Endodermal cell (in vitro differentiated cells): Measurements from ENCODE around the gene FCER2. TPM values are rescaled to one million over a fixed set of nuclear protein-coding genes. Genes with fewer than 3 reads are reported as not detected.

Source experiments
- DNase-seq: peaks from one replicate; pipeline ENCODE4 v3.0.0-alpha.2; 2017
- H3K27ac ChIP-seq: 2 replicates; pipeline ENCODE4 v1.5.1; 2013; ENCODE audit warnings: mild to moderate bottlenecking, low read depth, low read length, moderate library complexity
- H3K27me3 ChIP-seq: 2 replicates; pipeline ENCODE4 v1.6.1; 2013; ENCODE audit warnings: mild to moderate bottlenecking, low read length, moderate library complexity; ENCODE audit not compliant: insufficient read depth, control insufficient read depth, poor library complexity, severe bottlenecking
- H3K36me3 ChIP-seq: 2 replicates; pipeline ENCODE4 v1.7.0; 2013; ENCODE audit warnings: mild to moderate bottlenecking, low read length, moderate library complexity; ENCODE audit not compliant: control insufficient read depth, insufficient read depth
- H3K4me1 ChIP-seq: one replicate; pipeline ENCODE4 v1.7.0; 2013; ENCODE audit warnings: low read length; ENCODE audit not compliant: control insufficient read depth, insufficient read depth
- H3K4me3 ChIP-seq: 2 replicates; pipeline ENCODE4 v1.5.1; 2013; ENCODE audit warnings: mild to moderate bottlenecking, low read length, moderate library complexity
- H3K9ac ChIP-seq: 2 replicates; pipeline ENCODE4 v1.6.1; 2013; ENCODE audit warnings: mild to moderate bottlenecking, low read length, moderate library complexity; ENCODE audit not compliant: poor library complexity, severe bottlenecking; ENCODE audit errors: extremely low read depth
- H3K9me3 ChIP-seq: 2 replicates; pipeline ENCODE4 v1.6.1; 2013; ENCODE audit warnings: mild to moderate bottlenecking, low read length, moderate library complexity; ENCODE audit not compliant: control insufficient read depth
- H3K27ac Mint-ChIP-seq: 2 replicates; pipeline ENCODE4 v1.8.0; 2020; ENCODE audit warnings: mixed read lengths
- H3K27me3 Mint-ChIP-seq: 2 replicates; pipeline ENCODE4 v1.8.0; 2021; ENCODE audit warnings: mild to moderate bottlenecking, mixed read lengths; ENCODE audit not compliant: insufficient read depth
- H3K36me3 Mint-ChIP-seq: 2 replicates; pipeline ENCODE4 v1.8.0; 2020; ENCODE audit warnings: low read depth, mixed read lengths
- H3K4me1 Mint-ChIP-seq: 2 replicates; pipeline ENCODE4 v1.8.0; 2020; ENCODE audit warnings: mixed read lengths
- H3K4me3 Mint-ChIP-seq: 2 replicates; pipeline ENCODE4 v1.8.0; 2020; ENCODE audit warnings: mild to moderate bottlenecking, moderate library complexity, mixed read lengths
- H3K9me3 Mint-ChIP-seq: 2 replicates; pipeline ENCODE4 v1.8.0; 2020; ENCODE audit warnings: mild to moderate bottlenecking, mixed read lengths
- CTCF ChIP-seq: fragments of 200-600 bp; sonication (generic); conservative IDR thresholded peaks from 2 replicates; pipeline ENCODE4 v1.5.0; 2021; ENCODE audit warnings: antibody characterized with exemption, mild to moderate bottlenecking
- WGBS, 2 experiments: methylation state at CpG; one replicate each; pipeline versions ENCODE4 v1.1.5 to v1.1.7; 2013; ENCODE audit warnings: missing lambda C conversion rate in 2 of 2, mixed read lengths in 1 of 2; ENCODE audit not compliant: insufficient coverage in 1 of 2, insufficient read length in 1 of 2; 5-methylcytosine and 5-hydroxymethylcytosine counted together
- total RNA-seq, 2 donors: library from RNA; stranded (reverse); fragmentation: NEBNext Ultra II Directional in 1 of 2; extraction: Animal tissue kit (Norgen Biotek cat#: 25700) in 1 of 2; gene quantifications; 2 replicates in 1 of 2; 3 replicates in 1 of 2; pipeline ENCODE4 v1.2.1, GENCODE V29; 2021

Gene FCER2
- total RNA-seq, 2 donors from 2014 or later: not detected

GRCh38 chr19:7744871-7745650, 43.1 kb upstream of the FCER2 start:
- no peaks in the 10 kb centered on the region for H3K4me1 Mint-ChIP-seq
- Histone ChIP-seq H3K27ac (no peak overlapping the region), H3K27me3 (peaks cover 10% of the 10 kb centered on the region), H3K4me1 (no peaks in the 10 kb centered on the region), H3K36me3 (no peaks in the 10 kb centered on the region), H3K9me3 (no peaks in the 10 kb centered on the region), H3K4me3 (no peak overlapping the region), H3K9ac (no peak overlapping the region)
- no peak overlapping the region for H3K4me3 Mint-ChIP-seq
- no peaks in the 10 kb centered on the region for H3K36me3 Mint-ChIP-seq
- H3K9me3 Mint-ChIP-seq: peaks cover 5% of the 10 kb centered on the region
- H3K27ac Mint-ChIP-seq: no peak overlapping the region
- TF ChIP-seq CTCF: no peak
- no peak for DNase-seq
- peaks cover 35% of the 10 kb centered on the region for H3K27me3 Mint-ChIP-seq
- 70 to 85% methylated on average over 6 to 11 of the region's 12 CpGs for WGBS, 2 experiments

GRCh38 chr19:7744199-7744786, 42.4 kb upstream of the FCER2 start:
- H3K27me3 Mint-ChIP-seq: peaks cover 39% of the 10 kb centered on the region
- Histone ChIP-seq H3K4me1 (no peaks in the 10 kb centered on the region), H3K27ac (no peak overlapping the region), H3K27me3 (peaks cover 10% of the 10 kb centered on the region), H3K4me3 (no peak overlapping the region), H3K9me3 (no peaks in the 10 kb centered on the region), H3K36me3 (no peaks in the 10 kb centered on the region), H3K9ac (no peak overlapping the region)
- no peaks in the 10 kb centered on the region for H3K4me1 Mint-ChIP-seq
- no peak overlapping the region for H3K4me3 Mint-ChIP-seq
- no peak for TF ChIP-seq CTCF
- no peak overlapping the region for H3K27ac Mint-ChIP-seq
- no peaks in the 10 kb centered on the region for H3K36me3 Mint-ChIP-seq
- no peak for DNase-seq
- WGBS, 2 experiments: 62 to 80% methylated on average over 4 to 5 of the region's 5 CpGs
- peaks cover 4% of the 10 kb centered on the region for H3K9me3 Mint-ChIP-seq

GRCh38 chr19:7743425-7743841, 41.5 kb upstream of the FCER2 start:
- H3K36me3 ChIP-seq: no peaks in the 10 kb centered on the region
- Mint-ChIP-seq H3K27ac (no peak overlapping the region), H3K36me3 (no peaks in the 10 kb centered on the region), H3K9me3 (peaks cover 4% of the 10 kb centered on the region), H3K4me1 (no peaks in the 10 kb centered on the region), H3K4me3 (no peak overlapping the region), H3K27me3 (peaks cover 42% of the 10 kb centered on the region)
- H3K4me3 ChIP-seq: no peak overlapping the region
- 56 to 64% methylated on average over 2 of the region's 2 CpGs for WGBS, 2 experiments
- no peak for TF ChIP-seq CTCF
- no peak overlapping the region for H3K27ac ChIP-seq
- no peak for DNase-seq
- H3K27me3 ChIP-seq: peaks cover 10% of the 10 kb centered on the region
- no peaks in the 10 kb centered on the region for H3K4me1 ChIP-seq
- no peak overlapping the region for H3K9ac ChIP-seq
- H3K9me3 ChIP-seq: no peaks in the 10 kb centered on the region
